Neural progenitor cell (in vitro differentiated cells): ENCODE results near the gene INPP1. TPM values are rescaled to one million over a fixed set of nuclear protein-coding genes. Genes with fewer than 3 reads are reported as not detected.

Experiments
- DNase-seq: peaks from one replicate; pipeline ENCODE4 v3.0.0-alpha.2; 2016; ENCODE audit warnings: low spot score
- H2AFZ ChIP-seq: fragments of 200-600 bp; sonication (generic); replicated peaks from 2 replicates; pipeline ENCODE4 v1.6.1; 2016; ENCODE audit warnings: antibody characterized with exemption
- H3F3A ChIP-seq: fragments of 200-600 bp; sonication (generic); 2 replicates; pipeline ENCODE4 v1.6.1; 2016; ENCODE audit warnings: antibody characterized with exemption, low read depth
- H3K27ac ChIP-seq: fragments of 200-600 bp; sonication (generic); 2 replicates; pipeline ENCODE4 v1.5.1; 2016; ENCODE audit warnings: mild to moderate bottlenecking
- H3K27me3 ChIP-seq: fragments of 200-600 bp; sonication (generic); 2 replicates; pipeline ENCODE4 v1.6.1; 2016; ENCODE audit warnings: mild to moderate bottlenecking, moderate library complexity
- H3K36me3 ChIP-seq: fragments of 200-600 bp; sonication (generic); 2 replicates; pipeline ENCODE4 v1.5.1; 2016
- H3K4me1 ChIP-seq: fragments of 200-600 bp; sonication (generic); 2 replicates; pipeline ENCODE4 v1.6.1; 2016; ENCODE audit warnings: mixed run types
- H3K4me2 ChIP-seq: fragments of 200-600 bp; sonication (generic); 2 replicates; pipeline ENCODE4 v1.6.1; 2016
- H3K4me3 ChIP-seq: fragments of 200-600 bp; sonication (generic); 2 replicates; pipeline ENCODE4 v1.5.1; 2016
- H3K79me2 ChIP-seq: fragments of 200-600 bp; sonication (generic); 2 replicates; pipeline ENCODE4 v1.6.1; 2016; ENCODE audit warnings: low read depth
- H3K9ac ChIP-seq: fragments of 200-600 bp; sonication (generic); 2 replicates; pipeline ENCODE4 v1.6.1; 2016
- H3K9me3 ChIP-seq: fragments of 200-600 bp; sonication (generic); 2 replicates; pipeline ENCODE4 v1.5.1; 2016; ENCODE audit warnings: low read depth
- H4K20me1 ChIP-seq: fragments of 200-600 bp; sonication (generic); 2 replicates; pipeline ENCODE4 v1.6.1; 2016; ENCODE audit warnings: low read depth
- H3K27ac Mint-ChIP-seq: 3 replicates; pipeline ENCODE4 v1.8.0; 2021; ENCODE audit warnings: mixed read lengths
- H3K27me3 Mint-ChIP-seq: 2 replicates; pipeline ENCODE4 v1.8.0; 2022; ENCODE audit warnings: low read depth, mild to moderate bottlenecking, inconsistent platforms, moderate library complexity, mixed read lengths; ENCODE audit not compliant: insufficient read depth
- H3K36me3 Mint-ChIP-seq: 3 replicates; pipeline ENCODE4 v1.8.0; 2021; ENCODE audit warnings: mixed read lengths
- H3K4me1 Mint-ChIP-seq: 3 replicates; pipeline ENCODE4 v1.8.0; 2021; ENCODE audit warnings: mixed read lengths
- H3K4me3 Mint-ChIP-seq: 3 replicates; pipeline ENCODE4 v1.8.0; 2021; ENCODE audit warnings: mild to moderate bottlenecking, moderate library complexity, mixed read lengths
- H3K9me3 Mint-ChIP-seq: 3 replicates; pipeline ENCODE4 v1.8.0; 2020; ENCODE audit warnings: mixed read lengths
- CTCF ChIP-seq: fragments of 200-600 bp; sonication (generic); IDR thresholded peaks from 2 replicates; pipeline ENCODE4 v1.5.1; 2017; ENCODE audit warnings: antibody characterized with exemption, mild to moderate bottlenecking
- EZH2 ChIP-seq: fragments of 200-600 bp; sonication (generic); IDR thresholded peaks from 2 replicates; pipeline ENCODE4 v1.6.1; 2017; ENCODE audit warnings: antibody characterized with exemption, mild to moderate bottlenecking, moderate library complexity
- EZH2phosphoT487 ChIP-seq: fragments of 200-600 bp; sonication (generic); IDR thresholded peaks from 2 replicates; pipeline ENCODE4 v1.6.1; 2017; ENCODE audit warnings: antibody characterized with exemption
- total RNA-seq: library from RNA; depleted of rRNA; stranded (reverse); fragments of >200 nt; gene quantifications from 2 replicates; pipeline ENCODE4 v1.2.3, GENCODE V29; 2015; ENCODE audit warnings: low replicate concordance

Gene INPP1
- total RNA-seq, 1 donor from 2014 or later: 1.6 TPM

GRCh38 chr2:190412966-190413365 lies 69.6 kb downstream of the INPP1 start:
- H3K4me3 Mint-ChIP-seq: no peak overlapping the region
- H3K27me3 Mint-ChIP-seq: peaks cover 16% of the 10 kb centered on the region

GRCh38 chr2:190413421-190413820 lies 70.0 kb downstream of the INPP1 start:
- no peaks in the 10 kb centered on the region for H3K36me3 ChIP-seq
- Mint-ChIP-seq H3K36me3 (no peaks in the 10 kb centered on the region), H3K27me3 (peaks cover 16% of the 10 kb centered on the region), H3K4me3 (no peak overlapping the region), H3K9me3 (no peaks in the 10 kb centered on the region), H3K4me1 (peaks cover 3% of the 10 kb centered on the region), H3K27ac (no peak overlapping the region)
- H3K4me1 ChIP-seq: peaks cover 4% of the 10 kb centered on the region
- peaks cover 22% of the 10 kb centered on the region for H3K27me3 ChIP-seq
- no peak overlapping the region for H3K4me3 ChIP-seq
- H3K79me2 ChIP-seq: no peaks in the 10 kb centered on the region
- no peaks in the 10 kb centered on the region for H3F3A ChIP-seq
- no peak overlapping the region for H3K9ac ChIP-seq
- no peaks in the 10 kb centered on the region for H3K9me3 ChIP-seq
- H2AFZ ChIP-seq: peak overlapping the region; percentile 45
- H4K20me1 ChIP-seq: no peaks in the 10 kb centered on the region
- TF ChIP-seq EZH2phosphoT487 (no peak), EZH2 (no peak), CTCF (no peak)
- H3K4me2 ChIP-seq: no peak overlapping the region
- H3K27ac ChIP-seq: no peak overlapping the region
- no peak for DNase-seq

More at GRCh38 chr2:190412966-190413365, 69.6 kb downstream of the INPP1 start:
- Histone ChIP-seq H3F3A (no peaks in the 10 kb centered on the region), H3K36me3 (no peaks in the 10 kb centered on the region), H4K20me1 (no peaks in the 10 kb centered on the region), H3K4me2 (no peak overlapping the region), H3K79me2 (no peaks in the 10 kb centered on the region), H3K9ac (no peak overlapping the region), H2AFZ (no peak overlapping the region), H3K4me3 (no peak overlapping the region), H3K27ac (no peak overlapping the region), H3K4me1 (peaks cover 4% of the 10 kb centered on the region), H3K27me3 (peaks cover 27% of the 10 kb centered on the region), H3K9me3 (no peaks in the 10 kb centered on the region)
- DNase-seq: no peak
- TF ChIP-seq EZH2phosphoT487 (no peak), CTCF (no peak), EZH2 (no peak)
- Mint-ChIP-seq H3K27ac (no peak overlapping the region), H3K9me3 (no peaks in the 10 kb centered on the region), H3K4me1 (peaks cover 3% of the 10 kb centered on the region), H3K36me3 (no peaks in the 10 kb centered on the region)

- peaks cover 4% of the 10 kb centered on the region for H3K27me3 ChIP-seq
- H3K9me3 ChIP-seq: no peaks in the 10 kb centered on the region
- no peaks in the 10 kb centered on the region for H4K20me1 ChIP-seq
- H3K4me1 ChIP-seq: no peaks in the 10 kb centered on the region
- no peaks in the 10 kb centered on the region for H3K36me3 ChIP-seq
- no peak overlapping the region for H2AFZ ChIP-seq
- DNase-seq: no peak
- no peak overlapping the region for H3K4me3 Mint-ChIP-seq
- H3K27ac Mint-ChIP-seq: no peak overlapping the region
- no peaks in the 10 kb centered on the region for H3K79me2 ChIP-seq
- H3K27ac ChIP-seq: no peak overlapping the region
- H3K4me1 Mint-ChIP-seq: no peaks in the 10 kb centered on the region
- no peaks in the 10 kb centered on the region for H3K36me3 Mint-ChIP-seq
- H3K9ac ChIP-seq: no peak overlapping the region
- H3K4me2 ChIP-seq: no peak overlapping the region
- TF ChIP-seq EZH2phosphoT487: no peak
- TF ChIP-seq CTCF: no peak
- no peak for TF ChIP-seq EZH2
- H3K27me3 Mint-ChIP-seq: peaks cover 6% of the 10 kb centered on the region
- H3F3A ChIP-seq: no peaks in the 10 kb centered on the region
- no peak overlapping the region for H3K4me3 ChIP-seq
- H3K9me3 Mint-ChIP-seq: no peaks in the 10 kb centered on the region
Measured at GRCh38 chr2:190415251-190415650, 71.9 kb downstream of the INPP1 start.
